HG03045 (cell line): ENCODE measurements around the gene KMT2C.
A peak's percentile ranks its signal among the peaks of the same experiment; 100 is the strongest.
"Not testable (repeated sequence)": the region's sequence is repeated elsewhere in the genome, so short reads cannot be mapped to it uniquely, and the experiment has no call there.

Source experiments
- ATAC-seq: cut with Tn5 transposase; IDR thresholded peaks from one replicate; pipeline ENCODE4 v1.9.1; 2021; ENCODE audit warnings: mild to moderate bottlenecking, moderate library complexity; ENCODE audit not compliant: unreplicated experiment

KMT2C gene

DNA sequence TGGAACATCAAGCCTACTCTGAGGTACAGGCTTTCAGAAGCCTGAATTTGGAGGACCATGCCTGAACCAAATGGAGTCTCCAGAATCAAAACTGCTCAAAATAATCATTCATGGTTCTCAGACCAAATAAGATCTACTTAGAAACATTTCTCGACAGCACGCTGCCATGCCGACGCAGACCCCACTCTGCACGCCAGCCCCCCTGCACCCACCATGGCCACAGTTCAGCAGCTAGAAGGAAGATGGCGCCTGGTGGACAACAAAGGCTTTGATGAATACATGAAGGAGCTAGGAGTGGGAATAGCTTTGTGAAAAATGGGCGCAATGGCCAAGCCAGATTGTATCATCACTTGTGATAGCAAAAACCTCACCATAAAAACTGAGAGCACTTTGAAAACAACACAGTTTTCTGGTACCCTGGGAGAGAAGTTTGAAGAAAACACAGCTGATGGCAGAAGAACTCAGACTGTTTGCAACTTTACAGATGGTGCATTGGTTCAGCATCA lies 6.6 kb upstream of the KMT2C start:
- no peak for ATAC-seq

DNA sequence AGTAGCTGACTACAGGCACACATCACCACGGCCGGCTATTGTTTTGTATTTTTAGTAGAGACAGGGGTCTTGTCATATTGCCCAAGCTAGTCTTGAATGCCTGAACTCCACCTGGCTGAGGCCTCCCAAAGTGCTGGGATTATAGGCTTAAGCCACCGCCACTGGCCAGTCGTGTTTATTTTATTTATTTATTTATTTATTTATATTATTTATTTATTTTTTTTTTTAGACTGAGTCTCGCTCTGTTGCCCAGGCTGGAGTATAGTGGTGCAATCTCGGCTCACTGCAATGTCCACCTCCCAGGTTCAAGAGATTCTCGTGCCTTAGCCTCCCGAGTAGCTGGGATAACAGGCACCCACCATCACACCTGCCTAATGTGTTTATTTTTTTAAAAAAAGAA lies 6.0 kb upstream of the KMT2C start:
- ATAC-seq = not testable (repeated sequence)

DNA sequence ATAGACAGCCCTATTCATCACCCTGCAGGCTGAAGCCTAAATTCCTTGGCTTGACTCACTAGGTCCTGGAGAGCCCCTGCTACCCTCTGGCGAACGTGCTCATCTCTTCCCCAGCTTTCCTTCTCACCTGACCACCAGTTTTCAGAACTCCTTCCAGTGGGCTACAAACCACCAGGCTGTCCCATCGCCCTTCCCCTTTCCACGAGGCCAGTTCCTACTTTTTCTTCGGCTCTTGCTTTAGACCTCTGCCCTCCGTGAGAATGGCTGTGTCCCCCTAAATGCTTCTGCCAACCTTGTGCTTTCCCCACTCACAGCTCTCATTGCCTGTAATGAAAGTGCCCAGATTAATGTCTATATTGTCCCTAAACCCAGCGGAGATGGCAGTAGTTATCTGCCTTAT lies 5.4 kb upstream of the KMT2C start:
- not testable (repeated sequence) for ATAC-seq

DNA sequence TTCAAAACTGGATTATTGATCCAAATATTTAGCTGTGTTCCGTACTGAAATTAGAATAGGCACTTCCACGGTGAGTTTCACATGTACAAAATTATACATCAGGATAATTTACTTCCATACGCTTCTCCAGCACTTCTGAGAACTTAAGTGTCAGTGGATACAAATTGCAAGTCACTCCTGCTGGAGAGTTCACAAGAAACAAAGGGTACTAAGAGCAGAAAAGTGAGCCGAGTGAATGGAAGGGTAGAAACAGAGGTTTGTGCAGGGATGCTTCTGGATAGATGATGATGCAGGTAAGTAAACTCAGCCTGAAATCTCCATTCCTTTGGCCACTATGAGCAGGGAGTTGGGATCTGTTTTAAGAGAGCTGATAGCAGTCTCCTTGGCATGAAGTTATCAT lies 2.2 kb upstream of the KMT2C start:
- ATAC-seq = not testable (repeated sequence)

DNA sequence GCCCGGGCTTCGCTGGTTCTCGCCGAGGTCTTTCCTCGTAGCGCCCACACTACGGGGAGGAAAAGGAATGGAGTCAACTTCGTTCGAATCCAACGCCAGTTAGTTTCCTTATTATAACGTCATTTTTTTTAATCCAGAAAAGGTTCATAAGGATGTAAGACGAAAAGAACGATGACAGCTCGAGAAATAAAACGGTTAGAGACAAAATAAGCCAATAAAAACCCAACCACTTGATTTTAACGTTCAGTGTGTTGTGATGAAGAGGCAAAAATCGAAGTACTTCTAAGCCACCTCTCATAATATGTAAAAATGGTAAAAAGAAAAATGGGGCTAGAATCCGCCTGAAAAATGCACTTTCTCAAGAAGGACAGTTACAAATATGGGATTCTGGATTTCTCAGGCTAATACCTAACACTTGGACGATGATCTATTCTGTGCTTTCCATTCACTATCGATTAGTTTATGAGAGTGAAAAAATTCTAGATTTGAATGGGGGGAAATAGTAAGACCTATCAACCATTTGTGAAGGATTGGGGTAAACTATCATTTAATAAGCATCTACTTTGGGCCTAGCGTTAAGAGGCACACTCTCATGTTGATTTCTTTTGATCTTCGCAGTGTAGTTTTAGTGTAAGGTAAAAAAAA lies 1.2 kb upstream of the KMT2C start:
- not testable (repeated sequence) for ATAC-seq

DNA sequence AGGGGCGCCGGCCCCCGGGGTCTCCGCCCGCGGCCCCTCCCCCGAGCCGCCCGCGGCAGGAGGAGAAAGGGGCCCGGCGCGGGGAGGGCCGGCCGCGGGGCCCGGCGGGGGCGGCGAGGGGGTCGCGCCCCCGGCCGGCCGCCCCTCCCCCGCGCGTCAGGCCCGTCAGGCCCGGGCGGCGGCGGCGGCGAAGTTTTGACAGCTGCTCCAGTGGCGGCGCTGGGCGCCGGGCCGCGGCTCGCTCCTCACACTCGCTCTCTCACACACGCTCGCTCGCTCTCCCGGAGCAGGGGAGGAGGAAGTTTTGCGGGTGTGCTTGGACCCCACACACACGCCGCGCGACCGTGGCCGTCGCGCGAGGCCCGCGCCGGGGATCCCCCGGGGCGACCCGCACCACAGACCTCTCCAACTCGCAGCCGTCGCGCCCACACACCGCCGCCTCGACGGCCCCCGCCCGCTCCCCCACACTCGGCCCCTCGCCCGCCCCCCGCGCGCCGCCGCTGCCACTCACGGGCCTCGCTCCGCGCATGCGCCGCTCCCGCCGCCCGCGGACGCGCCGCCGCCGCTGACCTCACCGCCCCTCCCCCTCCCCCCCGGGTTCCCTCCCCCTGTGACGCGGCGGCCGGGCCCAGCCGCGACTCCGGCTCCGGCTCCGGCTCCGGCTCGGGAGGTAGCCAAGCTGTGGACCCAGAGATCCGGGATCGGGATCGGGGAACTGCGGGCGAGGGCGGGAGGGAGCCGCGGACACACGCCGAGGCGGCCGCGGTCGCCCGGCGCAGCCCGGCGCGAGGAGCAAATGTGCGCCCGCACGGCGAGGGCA lies 518 bp upstream of the KMT2C start:
- peak; percentile 58 for ATAC-seq

DNA sequence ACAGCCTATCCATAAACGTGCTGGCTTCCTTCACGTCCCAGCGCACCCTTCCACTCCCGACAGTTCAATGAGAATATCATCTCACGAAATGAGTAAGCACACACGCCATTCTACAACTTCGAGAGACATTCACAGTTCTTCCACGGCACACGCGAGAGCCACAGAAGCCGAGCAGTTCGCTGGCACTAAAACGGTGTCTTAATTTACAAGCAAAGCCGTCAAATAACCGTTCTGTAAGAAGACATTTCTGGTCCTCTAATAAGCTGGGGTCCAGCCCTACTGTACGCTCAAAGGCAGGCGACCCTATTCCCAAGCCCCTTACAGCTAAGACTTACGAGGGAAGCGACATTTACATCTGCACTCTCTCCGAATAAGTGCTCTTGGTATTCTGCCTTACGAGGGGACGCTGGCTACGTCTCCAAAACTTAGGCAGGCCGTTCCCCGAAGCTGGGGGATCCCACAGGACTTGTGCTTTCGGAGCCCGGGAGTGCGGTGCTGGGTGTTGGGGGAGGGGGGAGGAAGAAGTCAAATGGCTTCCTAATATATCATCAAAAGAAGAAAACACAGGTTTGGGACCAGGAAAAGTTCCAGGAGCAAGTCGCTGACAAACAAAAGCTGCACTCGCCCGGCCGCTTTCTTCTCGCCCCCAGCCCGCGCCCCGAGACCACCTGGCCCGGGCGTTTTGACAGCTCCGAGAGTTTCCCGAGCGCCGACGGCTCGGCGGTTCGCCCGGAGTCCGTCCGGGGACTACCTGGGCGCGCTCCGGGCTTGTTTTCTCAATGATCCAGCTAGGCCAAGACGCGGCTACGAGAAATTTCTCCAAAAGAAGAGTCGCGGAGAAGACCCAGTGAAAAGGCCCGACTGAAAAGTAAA lies 1.1 kb downstream of the KMT2C start:
- ATAC-seq = peak; percentile 17

DNA sequence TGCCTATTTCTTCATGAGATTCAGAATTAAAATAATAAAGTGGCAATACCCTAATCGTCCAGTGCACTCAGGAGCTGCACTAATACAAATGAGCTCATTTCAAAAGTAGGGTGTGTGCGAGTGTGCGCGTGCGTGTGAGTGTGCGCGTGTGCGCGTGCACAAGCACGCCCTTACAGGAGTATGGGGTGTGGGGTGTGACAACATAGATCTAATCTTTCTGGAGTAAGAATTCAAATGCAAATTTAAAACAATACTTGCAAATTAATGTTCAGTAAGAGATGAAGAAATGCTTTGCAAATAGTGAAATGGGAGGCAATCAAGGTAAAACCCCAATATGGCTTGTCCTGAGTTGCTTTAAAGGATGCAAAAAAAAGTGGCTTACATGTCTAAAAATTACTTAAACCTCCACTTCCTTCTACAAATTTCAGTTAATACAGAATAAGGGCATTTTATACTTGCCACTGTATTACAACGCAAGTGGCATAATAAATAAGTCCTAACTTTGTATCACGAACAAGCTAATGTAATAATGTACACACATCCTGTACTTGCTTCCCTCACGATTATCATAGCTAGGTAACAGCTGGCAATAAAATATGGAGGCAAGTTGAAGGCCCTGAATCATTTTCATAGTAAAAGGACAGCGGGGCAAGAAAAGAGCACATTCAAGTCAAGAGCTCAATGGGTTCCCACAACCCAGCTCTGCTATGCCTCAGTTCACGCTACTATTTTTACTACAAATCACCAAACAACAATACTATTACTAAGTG lies 1.9 kb downstream of the KMT2C start:
- peak; percentile 4 for ATAC-seq

DNA sequence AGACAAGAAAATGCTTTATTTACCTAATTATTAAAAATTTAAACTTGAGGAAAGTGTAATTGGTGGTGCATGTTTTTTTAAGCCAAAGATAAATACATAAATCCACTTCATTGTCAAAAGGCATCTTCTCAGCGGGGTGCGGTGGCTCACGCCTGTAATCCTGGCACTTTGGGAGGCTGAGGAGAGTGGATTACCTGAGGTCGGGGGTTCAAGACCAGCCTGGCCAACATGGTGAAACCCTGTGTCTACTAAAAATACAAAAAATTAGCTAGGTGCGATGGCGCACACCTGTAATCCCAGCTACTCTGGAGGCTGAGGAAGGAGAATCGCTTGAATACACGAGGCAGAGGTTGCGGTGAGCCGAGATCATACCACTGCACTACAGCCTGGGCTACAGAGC lies 3.1 kb downstream of the KMT2C start:
- ATAC-seq = not testable (repeated sequence)

DNA sequence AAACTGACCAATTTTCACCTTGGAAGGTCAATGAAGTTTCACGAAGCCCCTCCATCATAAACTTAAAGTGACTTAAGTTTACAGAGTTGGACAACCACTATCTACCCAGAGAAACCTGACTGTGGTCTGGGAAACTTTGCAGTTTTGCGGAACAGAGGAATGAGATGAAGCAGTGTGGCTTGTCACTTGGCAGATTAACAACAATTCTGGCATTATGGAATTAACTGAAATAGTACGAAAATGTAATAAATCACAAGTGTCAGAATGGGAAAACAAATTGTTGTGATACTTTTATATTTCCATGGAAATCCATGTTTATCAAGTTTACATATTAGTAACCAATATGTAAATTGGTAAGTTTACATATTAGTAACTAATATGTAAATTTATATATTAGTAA lies 4.9 kb downstream of the KMT2C start:
- ATAC-seq = no peak

DNA sequence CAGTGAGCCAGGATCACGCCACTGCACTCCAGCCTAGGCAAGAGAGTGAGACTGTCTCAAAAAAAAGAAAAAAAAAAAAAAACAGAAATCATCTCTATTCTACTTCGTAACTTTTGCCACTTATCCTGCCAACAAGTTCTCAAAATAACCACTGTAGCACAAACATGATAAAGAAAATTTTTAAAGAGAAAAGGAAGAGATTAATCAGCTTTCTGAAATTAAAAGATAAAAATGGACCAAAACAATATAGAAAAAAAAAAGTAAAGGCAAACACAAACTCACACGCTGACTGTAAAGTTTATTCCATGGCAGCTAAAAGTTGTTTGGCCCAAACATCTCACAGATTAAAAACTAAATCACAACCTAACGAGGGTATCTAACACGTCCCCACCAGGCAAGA lies 5.7 kb downstream of the KMT2C start:
- ATAC-seq = not testable (repeated sequence)

DNA sequence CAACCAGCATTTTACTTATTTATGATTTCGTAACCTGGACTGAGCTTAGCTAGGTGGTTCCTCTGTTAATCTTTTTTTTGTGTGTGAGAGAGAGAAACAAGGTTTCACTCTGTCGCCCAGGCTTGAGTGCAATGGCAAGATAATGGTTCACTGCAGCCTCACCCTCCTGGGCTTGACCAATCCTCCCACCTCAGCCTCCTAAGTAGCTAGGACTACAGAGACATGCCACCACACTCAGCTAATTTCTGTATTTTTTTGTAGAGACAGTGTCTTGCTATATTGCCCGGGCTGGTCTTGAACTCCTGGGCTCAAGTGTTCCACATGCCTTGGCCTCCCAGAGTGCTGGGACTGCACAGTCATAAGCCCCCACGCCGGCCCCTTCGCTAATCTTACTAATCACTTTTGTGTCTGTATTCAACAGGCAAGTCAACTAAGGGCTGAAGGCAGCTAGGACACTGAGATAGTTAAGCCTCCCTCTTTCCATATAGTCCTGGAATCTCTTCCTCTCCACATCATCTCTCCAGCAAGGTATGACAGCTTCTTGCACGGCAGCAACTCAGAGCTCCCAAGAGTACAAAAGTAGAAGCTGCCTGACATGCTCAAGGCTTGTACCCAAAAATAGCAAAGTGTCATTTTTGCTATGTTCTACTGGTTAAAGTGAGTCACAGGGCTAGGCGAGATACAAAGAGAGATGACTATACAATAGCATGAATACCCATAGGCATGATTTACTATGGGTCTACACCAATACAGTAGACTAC lies 11.3 kb downstream of the KMT2C start:
- no peak for ATAC-seq

DNA sequence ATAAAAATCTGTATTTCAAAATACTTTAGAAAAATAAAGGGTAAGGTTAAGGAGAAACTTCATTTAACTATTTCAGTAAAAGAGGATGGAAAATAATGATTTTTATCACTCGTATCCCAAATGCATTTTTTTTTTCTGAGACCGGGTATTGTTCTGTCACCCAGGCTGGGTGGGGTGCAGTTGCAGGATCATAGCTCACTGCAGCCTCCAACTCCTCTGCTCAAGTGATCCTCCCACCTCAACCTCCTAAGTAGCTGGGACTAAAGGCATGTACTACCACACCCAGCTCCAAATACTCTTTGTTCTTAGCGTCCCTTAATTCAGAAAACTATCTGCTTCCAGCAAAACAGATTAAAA lies 11.8 kb downstream of the KMT2C start:
- ATAC-seq = no peak

DNA sequence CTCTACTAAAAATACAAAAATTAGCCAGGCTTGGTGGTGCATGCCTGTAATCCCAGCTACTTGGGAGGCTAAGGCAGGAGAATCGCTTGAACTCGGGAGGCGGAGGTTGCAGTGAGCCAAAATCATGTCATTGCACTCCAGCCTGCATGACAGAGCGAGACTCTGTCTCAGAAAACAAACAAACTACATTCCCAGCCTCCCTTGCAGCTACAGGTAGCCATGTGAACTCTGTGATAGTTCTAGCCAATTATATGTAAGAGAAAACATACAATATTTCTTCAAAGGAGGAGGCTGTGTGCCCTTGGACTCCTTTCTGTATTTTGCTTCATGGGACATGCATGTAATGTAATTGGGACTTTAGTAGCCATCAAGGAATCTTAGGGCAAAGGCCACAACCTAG lies 12.6 kb downstream of the KMT2C start:
- ATAC-seq = not testable (repeated sequence)

DNA sequence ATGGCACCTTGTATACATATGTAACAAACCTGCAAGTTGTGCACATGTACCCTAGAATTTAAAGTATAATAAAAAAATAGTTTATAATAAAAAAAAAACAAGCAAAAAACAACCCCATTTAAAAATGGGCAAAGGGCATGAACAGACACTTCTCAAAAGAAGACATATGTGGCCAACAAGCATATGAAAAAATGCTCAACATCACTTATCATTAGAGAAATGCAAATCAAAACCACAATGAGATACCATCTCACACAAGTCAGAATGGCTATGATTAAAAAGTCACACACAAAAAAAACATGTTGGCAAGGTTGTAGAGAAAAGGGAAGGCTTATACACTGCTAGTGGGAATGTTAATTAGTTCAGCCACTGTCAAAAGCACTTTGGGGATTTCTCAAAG lies 14.9 kb downstream of the KMT2C start:
- ATAC-seq = not testable (repeated sequence)

DNA sequence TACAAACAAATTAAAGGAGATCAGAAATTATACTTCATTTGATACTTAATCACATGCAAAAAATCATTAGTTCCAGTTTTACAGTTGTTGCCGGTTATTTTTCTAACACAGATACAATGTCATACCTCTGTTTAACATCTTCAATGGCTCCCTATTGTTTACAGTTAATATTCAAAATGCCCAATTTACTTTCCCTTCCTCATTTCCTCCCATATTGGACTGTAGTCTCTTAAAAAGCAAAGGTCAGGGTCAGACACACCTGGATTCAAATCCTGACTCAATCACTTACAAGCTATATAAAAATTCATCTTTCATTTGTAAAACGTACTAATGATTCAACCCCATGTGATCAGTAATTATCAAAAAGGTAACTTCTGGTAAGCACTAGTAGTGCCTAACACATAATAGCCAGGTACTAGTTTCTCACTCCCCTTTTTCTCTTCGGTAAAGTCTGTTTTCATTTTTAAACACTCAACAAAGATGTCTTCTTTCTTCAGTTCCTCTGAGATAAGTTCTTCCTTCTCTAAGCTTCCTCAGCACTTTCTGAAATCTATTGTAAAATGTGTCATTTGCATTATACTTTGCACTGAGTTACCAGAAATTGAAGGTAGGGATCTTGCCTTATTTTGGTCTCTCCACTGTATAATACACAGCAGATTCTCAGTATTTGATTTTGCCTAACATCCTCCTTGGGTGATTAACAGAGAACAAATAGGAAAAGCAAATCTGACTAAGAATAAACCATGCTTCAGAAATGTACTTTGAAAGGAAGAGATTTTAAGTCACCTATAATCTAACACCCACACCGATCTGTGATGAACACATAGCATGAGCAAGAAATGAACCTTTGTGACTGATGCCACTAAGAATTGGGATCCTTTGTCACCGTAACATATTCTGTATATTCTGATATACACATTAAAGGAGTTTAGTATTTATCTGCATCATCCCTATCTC lies 16.1 kb downstream of the KMT2C start:
- no peak for ATAC-seq

DNA sequence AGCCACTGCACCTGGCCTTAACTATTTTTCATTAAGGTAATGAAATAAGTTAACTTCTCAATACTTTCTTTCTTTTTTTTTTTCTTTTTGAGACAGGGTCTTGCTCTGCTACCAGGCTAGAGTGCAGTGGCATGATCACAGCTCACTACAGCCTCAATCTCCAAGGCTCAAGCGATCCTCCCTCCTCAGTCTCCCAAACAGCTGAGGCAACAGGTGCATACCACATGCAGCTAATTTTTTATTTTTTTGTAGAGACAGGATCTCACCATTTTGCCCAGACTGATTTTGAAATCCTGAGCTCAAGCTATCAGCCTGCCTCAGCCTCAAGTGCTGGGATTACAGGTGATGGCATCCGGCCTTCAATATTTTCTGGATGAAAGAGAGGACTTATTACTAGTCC lies 21.0 kb downstream of the KMT2C start:
- ATAC-seq = no peak

DNA sequence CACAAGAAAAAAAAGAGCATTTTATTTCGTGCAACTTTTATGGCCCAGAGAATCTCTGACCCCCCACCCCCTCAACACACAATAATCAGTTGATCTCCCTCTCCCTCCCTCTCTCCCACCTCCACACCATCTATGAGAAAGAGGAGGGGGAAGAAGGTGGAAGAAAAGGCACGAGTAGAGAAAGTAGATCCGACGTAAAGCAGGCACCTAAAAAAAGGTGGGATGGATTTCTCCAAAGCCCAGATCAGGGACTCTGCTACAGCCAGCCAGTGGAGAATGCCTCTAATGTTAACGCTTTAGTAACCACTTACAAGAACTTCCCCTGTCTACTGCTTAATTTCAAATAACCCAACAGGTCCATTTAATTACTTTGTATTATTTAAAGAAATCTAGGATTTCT lies 24.4 kb downstream of the KMT2C start:
- no peak for ATAC-seq

DNA sequence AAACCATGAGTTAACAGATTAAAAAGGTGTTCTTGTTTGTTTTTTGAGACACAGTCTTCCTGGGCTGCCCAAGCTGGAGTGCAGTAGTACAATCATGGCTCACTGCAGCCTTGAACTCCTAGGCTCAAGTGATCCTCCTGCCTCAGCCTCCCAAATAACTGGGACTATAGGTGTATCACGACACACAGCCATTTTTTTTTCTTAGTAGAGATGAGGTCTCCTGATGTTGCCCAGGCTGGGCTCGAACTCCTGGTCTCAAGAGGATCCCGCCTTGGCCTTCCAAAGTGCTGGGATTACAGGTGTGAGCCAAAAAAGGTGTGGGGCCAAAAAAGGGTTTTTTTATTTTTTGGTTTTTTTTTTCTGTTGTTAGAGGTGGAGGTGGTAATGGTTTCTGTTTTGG lies 29.3 kb downstream of the KMT2C start:
- no peak for ATAC-seq
